Fibroblast of skin of right biceps (primary cell): ENCODE results near the gene NIPBL.
"Not testable (repeated sequence)": the region's sequence is repeated elsewhere in the genome, so short reads cannot be mapped to it uniquely, and the experiment has no call there.

Source experiments
- DNase-seq: peaks from one replicate; pipeline ENCODE4 v3.0.0-alpha.2; 2013

Gene NIPBL, protein sequence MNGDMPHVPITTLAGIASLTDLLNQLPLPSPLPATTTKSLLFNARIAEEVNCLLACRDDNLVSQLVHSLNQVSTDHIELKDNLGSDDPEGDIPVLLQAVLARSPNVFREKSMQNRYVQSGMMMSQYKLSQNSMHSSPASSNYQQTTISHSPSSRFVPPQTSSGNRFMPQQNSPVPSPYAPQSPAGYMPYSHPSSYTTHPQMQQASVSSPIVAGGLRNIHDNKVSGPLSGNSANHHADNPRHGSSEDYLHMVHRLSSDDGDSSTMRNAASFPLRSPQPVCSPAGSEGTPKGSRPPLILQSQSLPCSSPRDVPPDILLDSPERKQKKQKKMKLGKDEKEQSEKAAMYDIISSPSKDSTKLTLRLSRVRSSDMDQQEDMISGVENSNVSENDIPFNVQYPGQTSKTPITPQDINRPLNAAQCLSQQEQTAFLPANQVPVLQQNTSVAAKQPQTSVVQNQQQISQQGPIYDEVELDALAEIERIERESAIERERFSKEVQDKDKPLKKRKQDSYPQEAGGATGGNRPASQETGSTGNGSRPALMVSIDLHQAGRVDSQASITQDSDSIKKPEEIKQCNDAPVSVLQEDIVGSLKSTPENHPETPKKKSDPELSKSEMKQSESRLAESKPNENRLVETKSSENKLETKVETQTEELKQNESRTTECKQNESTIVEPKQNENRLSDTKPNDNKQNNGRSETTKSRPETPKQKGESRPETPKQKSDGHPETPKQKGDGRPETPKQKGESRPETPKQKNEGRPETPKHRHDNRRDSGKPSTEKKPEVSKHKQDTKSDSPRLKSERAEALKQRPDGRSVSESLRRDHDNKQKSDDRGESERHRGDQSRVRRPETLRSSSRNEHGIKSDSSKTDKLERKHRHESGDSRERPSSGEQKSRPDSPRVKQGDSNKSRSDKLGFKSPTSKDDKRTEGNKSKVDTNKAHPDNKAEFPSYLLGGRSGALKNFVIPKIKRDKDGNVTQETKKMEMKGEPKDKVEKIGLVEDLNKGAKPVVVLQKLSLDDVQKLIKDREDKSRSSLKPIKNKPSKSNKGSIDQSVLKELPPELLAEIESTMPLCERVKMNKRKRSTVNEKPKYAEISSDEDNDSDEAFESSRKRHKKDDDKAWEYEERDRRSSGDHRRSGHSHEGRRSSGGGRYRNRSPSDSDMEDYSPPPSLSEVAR (N-terminal part only)

DNA sequence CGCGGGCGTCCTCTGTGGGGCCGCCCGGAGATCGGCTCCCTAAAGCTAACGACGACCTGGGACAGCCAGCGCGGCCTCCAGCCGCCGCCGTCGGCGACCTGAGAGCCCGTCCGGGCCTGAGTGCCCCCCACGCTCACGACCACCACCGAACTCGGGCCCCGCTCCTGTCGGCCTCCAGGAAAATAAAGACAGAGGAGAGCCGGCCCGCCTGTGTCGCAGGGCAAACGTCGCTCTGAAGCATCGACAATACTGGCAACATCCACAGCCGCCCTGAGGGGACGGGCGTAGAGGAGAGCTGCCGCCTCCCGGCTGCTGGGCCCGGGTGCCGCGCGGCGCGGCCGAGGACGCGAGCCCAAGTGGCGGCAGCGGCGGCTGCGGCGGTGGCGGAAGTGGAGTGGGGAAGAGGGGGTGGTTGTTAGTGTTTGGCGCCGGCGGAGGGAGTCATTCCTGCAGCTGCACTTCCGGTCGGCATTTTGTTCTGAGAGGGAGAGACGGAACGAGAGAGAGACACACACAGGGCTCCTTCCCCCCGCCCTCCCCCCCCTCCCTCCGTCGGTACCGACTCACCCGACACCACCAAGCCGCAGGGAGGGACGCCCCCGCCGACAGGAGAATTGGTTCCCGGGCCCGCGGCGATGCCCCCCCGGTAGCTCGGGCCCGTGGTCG, at the start of gene NIPBL:
TSS of gene NIPBL (plus strand) at position 471 of the 666 bp plus-strand sequence. CDS start 76,928 bp downstream, outside the sequence.
- DNase-seq, result peak; percentile 97

DNA sequence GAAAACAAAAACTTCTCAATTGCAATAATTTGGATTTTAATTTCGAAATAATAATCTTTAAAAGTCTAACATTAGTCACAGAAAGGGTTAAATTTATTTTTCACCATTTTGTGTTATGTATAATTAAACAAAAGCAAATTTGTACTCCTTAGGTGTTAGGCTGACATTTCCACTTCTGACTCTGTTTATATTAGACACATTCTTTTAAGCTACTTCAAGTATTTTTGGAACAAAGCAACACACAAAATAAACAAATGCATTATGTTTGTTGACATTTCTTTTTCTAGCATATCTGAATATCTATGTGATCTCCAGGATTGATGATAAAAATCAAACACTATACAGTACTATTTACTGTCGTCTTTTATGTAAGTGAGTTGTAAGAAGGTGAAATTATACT, 44.3 kb upstream of the NIPBL start:
- DNase-seq, result no peak

DNA sequence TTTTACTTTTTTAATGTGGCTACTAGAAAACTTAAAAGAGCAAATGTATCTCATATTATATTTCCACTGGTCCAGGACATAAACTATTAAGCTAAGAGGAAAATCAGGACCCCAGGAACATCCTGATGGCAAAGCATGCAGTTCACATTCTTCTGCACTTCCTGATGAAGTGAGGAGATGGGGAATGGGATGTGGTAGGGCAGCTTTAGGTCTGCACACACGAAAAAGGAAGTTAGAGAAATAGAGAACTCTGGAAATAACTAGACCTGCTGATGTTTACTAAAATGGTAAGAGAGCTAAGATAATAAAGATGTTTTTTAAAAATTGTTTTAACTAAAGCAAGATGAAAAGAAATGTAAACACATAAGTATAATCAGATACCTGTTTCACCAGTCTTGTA, 39.7 kb upstream of the NIPBL start:
- DNase-seq, result no peak

DNA sequence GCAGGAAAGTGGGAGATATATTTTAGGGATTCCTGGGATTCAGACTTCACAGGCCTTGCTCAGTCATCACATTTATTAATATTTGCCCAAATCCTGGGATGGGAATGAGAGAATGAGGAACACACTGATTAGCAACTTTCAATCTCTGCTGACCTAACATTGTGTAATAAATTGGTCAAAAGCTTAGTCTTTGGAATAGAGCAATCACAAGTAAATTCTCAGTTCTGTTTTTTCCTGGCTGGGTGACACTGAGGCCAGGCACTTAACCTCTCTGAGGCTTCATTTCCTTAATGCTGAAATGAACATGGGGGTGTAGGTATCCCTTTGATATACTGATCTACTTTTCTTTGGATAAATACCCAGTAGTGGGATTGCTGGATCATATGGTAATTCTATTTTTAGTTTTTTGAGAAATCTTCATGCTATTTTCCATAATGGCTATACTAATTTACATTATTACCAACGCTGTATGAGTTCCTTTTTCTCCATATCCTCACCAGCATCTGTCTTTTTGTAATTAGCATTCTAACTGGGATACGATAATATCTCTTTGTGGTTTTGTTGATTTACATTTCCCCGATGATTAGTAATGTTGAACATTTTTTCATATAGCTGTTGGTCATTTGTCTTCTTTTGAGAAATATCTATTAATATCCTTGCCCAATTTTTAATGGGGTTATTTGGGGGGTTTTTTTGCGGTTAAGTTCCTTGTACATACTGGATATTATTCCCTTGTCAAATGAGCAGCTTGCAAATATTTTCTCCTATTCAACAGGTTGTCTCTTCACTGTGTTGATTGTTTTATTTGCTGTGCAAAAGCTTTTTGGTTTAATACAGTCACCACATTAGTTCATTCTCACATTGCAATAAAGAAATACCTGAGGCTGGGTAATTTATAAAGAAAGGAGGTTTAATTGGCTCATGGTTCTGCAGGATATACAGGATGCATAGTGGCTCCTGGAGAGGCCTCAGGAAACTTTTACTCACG, 36.8 kb upstream of the NIPBL start:
- DNase-seq, result no peak

DNA sequence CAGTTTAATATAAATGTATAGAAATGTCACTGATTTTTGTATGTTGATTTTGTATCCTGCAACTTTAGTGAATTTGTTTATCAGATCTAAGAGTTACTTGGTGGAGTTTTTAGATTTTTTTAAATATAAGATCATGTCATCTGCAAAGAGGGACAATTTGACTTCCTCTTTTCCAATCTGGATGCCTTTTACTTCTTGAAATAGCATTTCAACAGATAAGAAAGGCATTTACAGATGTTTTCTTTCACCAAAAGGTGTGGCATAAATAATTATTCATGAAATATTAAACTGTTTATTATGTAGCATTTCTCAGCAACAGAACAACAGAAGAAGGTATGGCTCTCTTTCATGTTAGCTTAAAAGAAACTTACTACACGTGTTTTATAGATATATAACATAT, 34.9 kb upstream of the NIPBL start:
- DNase-seq, result no peak

DNA sequence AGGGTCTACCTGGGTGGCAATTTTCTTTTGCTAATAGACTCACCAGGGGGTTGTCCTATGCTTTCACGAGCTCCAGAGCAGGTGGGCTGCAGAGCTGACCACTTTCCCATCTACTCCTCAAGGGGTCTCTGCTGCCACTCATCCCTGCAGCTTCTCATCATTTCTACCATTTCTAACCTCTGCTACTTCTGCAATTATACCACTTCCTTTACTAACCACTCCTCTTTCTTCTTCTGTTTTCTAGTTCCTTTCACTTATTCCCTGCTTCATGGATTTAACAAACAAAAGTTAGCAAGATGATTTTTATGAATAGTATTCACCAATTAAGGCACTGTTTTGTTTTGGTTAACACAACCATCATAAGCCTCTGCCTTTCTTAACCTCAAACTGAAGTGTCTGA, 34.5 kb upstream of the NIPBL start:
- DNase-seq, result no peak

DNA sequence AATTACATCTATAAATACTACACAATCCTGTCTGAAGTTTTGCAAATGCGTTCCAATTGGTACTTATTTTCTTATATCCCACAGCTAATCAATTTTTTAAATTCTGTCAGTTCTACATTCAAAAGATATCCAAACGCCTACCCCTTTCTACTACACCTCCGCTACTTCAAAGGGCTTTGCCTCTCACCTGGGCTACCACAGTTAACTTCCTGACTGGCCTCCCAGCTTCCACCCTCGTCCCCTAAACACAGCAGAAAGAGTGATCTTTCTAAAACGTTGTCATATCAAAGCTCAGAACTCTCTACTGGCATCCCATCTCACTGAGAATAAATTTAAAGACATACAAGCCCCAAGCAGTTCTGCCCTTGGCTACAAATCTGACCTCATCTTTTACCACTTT, 32.3 kb upstream of the NIPBL start:
- no peak for DNase-seq

DNA sequence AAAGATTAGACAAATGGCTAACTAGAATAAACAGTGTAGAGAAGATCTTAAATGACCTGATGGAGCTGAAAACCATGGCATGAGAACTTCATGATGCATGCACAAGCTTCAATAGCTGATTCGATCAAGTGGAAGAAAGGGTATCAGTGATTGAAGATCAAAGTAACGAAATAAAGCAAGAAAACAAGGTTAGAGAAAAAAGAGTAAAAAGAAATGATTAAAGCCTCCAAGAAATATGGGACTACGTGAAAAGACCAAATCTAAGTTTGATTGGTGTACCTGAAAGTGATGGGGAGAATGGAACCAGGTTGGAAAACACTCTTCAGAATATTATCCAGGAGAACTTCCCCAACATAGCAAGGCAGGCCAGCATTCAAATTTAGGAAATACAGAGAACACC, 28.0 kb upstream of the NIPBL start:
- DNase-seq, result not testable (repeated sequence)

DNA sequence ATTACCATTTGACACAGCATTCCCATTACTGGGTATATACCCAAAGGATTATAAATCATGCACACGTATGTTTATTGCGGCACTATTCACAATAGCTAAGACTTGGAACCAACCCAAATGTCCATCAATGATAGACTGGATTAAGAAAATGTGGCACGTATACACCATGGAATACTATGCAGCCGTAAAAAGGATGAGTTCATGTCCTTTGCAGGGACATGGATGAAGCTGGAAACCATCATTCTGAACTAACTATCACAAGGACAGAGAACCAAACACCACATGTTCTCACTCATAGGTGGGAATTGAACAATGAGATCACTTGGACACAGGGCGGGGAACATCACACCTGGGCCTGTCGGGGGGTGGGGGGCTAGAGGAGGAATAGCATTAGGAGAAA, 23.7 kb upstream of the NIPBL start:
- DNase-seq, result not testable (repeated sequence)

DNA sequence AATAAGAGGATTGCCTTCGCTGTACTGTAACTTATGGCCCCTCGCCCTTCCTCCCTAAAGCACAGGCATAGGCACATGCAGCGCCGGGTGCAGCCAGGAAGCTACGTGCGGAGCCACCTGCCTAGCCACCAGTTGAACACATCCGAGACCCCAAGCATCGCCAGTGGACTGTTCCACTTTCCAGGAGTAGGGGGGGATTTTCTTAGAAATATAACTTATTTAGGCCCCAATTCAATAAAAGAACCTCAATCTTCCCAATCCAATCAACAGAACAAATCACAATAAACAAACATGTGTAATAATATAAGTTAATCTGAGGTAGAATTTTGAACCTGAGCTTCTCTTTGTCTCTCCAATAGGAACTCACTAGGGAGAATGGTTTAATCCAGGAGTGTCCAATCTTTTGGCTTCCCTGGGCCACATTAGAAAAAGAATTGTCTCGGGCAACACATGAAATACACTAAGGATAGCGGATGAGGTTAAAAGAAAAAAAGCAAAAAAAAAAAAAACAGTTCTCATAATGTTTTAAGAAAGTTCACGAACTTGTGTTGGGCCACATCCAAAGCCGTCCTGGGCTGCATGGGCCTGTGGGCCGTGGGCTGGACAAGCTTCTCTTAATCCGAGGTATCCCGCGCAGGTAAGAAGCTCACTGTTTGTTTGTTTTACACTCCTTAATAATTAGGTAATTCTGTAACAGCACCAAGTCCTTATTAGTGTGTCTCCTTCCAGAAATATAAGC, 22.0 kb upstream of the NIPBL start:
- no peak for DNase-seq

DNA sequence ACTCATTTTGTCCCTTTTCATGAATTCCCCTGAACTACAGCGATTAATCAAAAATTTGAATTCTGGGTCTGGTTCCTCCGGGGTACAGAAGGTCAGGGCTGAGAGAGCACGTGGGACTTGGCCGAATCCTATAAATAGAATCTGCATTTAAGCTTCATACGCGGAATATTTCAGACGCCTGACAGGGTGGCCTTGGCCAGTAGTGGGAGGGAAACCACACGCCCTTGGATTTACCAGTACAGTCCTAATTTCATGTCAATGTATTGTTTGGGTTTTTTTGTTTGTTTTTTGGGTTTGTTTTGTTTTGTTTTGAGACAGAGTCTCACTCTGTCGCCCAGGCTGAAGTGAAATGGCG, 21.5 kb upstream of the NIPBL start:
- DNase-seq, result no peak

DNA sequence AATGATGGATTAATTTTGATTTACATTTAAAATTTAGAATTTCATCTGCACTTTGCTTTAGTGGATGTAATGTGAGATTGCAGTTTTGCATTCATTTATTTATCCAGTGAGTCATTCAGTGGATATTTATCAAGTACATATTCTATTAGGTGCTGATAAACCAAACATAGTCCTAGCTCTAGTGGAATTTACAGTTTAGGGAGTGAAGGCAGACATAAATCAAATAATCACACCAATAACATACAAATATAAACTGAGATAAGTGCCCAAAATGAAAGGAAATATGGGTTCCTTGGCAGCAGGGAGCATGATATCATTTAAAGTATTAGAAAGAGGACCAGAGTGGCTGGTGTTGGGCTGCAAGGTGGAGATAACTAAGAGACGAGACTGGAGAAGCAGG, 14.7 kb upstream of the NIPBL start:
- no peak for DNase-seq

DNA sequence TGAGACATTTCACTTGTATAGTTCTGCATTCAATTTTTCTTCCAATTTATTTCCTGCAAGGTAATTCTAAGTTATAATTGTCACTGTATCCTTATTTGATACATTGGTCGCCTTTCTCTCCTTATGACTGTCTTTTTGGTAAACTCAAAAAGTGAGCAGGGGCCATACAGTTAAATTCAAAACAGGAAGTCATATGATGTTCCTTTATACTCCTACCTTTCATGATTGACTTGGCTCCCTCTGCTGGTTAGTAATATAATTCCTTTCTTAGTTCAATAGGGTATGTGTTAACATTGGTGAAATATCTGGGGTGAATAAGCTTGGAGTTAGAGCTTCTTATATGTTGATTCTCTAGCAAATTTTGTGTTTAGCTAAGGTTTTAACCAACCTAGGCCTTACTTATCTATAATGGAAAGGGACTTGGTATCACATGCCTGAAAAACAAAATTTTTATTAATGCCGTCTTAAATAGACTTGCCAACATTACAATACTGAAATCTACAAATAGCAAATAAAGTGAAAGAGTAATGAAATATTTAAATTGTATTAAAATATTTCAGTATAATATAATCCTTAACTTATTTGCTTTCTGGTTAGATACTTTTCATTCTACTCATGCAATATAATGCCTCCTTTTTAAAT, 6.0 kb upstream of the NIPBL start:
- DNase-seq, result peak; percentile 56

DNA sequence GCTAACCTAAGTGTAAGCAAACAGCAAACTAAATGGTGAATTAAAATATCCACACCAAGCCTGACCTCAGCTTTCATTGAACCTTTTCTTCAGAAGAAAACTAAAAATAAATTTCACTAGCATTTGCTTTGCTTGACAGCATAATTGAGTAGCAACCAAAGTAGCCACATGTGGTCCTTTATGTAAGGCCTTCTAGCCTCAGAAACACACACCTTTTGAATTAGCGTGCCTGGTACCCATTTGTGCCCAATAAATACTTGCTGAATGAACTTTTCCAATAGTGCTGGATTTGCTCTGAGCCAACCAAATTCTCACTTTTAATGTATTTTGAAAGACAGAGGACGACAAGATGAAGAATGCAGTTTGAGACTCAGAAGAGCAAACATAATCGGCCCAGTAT, 2.1 kb upstream of the NIPBL start:
- DNase-seq, result no peak

DNA sequence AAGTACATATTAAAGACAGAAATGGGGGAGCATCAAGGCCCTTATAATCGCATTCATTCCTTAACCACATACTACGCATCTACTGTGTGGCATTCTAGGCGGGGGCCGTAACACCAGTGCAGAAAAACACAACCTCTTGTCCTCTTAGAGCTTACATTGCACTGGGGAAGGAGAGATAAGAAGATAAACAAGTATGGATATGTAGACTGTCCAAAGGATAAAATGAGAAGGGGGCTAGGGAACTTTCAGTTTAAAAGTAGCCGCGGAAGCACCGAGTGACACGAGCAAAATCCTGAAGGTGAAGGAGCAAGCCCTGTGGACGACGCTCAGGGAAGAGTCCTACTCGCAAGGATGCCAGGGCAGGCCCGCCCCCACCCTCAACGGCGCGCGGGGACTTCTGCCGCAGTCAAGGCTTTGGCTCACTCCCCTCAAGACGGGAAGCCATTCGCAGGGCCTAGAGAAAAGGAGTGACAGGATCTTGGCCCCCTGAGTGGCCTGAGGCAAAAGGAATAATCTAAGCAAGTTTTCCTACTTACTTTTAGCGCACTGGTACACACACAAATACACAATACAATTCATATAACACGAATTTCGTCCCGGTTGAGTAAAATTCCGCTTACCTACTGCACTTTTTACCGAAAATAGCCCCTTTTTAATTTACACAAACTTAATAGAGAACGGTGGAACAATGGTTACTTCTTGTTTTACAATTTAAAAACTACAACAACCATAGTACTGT, 1.3 kb upstream of the NIPBL start:
- peak; percentile 61 for DNase-seq

DNA sequence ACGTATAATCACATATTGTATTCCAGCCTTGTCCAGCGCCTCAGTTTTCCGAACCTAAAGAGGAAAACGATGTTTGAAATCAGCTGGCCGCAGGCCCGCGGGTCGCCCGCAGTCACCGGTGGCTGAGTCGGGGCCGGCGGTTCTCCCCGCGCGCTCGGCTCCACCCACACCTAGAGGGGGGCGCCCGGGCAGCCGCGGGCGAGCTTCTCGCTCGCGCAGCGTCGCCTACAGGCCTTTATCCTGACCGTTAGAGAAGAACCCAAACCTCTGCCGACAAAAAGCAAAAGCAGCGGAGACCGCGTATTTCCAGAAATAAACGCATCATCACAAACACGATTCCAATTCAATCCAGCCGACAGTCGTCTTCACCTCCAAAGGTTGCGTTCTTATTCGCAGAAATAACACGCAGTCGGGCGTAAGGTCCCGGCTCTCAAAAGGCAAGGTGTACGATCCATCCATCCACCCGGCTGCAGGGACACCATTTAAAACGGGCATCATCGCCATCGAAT, 725 bp upstream of the NIPBL start:
- peak; percentile 82 for DNase-seq

DNA sequence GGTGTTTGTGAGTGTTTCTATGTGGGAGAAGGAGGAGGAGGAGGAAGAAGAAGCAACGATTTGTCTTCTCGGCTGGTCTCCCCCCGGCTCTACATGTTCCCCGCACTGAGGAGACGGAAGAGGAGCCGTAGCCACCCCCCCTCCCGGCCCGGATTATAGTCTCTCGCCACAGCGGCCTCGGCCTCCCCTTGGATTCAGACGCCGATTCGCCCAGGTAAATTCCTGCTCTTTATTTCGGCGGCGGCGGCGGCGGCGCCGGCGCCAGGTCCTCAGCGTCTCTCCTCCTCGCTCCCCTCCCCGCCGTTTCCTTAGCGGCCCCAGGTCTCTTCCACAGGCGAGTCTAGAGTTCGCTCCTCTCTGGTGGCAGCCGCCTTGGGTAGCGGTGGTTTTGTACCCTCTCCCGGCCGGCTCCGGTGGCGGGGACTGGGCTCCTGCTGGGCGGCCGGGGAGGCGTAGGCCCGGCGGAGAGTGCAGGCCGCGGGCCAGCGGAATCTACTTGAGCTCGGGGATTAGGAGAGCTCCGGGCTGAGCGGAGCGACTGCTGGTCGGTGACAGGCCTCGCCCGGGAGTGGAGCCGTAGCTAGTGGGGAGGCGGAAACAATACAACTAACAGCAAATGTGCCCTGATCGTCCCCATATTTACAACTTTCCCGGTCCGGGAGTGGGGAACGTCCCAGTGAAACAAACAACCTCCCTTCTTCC, 547 bp downstream of the NIPBL start:
- peak; percentile 61 for DNase-seq

DNA sequence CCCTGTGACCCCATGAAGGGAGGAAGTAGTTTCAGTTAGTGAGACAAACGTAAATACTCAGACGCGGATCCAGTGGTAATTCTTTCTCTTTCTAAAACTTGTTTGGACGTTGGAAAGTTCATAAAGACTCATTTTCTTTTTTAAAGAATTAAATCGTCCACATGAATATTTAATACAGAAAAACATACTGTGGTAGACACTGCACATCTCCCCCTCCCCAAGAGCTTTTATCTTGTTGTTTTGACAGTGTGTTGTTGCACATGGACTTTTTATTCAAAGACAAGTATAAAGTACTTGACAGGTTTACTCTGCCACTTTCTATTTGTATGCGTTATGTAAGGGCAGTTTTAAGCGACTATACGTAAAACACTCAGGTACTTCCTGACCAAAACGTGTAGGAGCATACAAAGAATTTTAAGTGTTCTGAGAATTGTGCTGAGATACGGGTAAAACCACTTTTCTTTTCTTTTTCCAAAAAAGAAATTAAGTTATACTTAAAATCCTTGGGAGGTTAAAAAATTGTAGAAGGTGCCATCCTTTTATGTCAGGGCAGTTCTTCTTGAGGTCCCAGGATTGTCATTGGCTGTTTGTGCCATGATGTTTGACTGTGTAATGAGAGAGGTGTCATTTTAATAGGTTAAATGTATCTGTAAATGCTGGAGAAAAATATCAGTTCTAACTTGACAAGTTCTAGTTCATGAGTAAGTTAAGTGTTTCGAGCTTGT, 1.3 kb downstream of the NIPBL start:
- peak; percentile 39 for DNase-seq
